ENCODE data around the gene STIP1.

GRCh38 chr11:64249563-64250414 is 63.8 kb downstream of the STIP1 start:
- TF ChIP-seq CTCF (IDR thresholded peaks at IDR 0.05; ENCODE audit: borderline replicate concordance, extremely low read depth, low read length, poor library complexity, severe bottlenecking) (no peak), EZH2 (IDR thresholded peaks at IDR 0.05; ENCODE audit: borderline replicate concordance, low read depth, low read length, severe bottlenecking) (no peak)

Measured in DND-41 (cell line).